Bronchial epithelial cell (primary cell): ENCODE results near the gene CPNE8. TPM values are rescaled to one million over a fixed set of nuclear protein-coding genes. Genes with fewer than 3 reads are reported as not detected.

Experiments used
- DNase-seq: peaks from one replicate; pipeline ENCODE4 v3.0.0-alpha.2; 2010; ENCODE audit warnings: low read depth
- FAIRE-seq: peaks from 2 replicates; lab custom pipeline; 2011; peaks lifted over from hg19 to GRCh38; lab: Jason Lieb, UNC
- H3K27me3 ChIP-seq: 2 replicates; pipeline ENCODE4 v1.5.1; 2011; ENCODE audit warnings: low read length; ENCODE audit not compliant: control insufficient read depth, insufficient read depth
- H3K36me3 ChIP-seq: 2 replicates; pipeline ENCODE4 v1.5.1; 2011; ENCODE audit warnings: low read length; ENCODE audit not compliant: control insufficient read depth, insufficient read depth
- H3K4me3 ChIP-seq: 2 replicates; pipeline ENCODE4 v1.5.1; 2011; ENCODE audit warnings: mild to moderate bottlenecking, low read depth, low read length, control low read depth
- CTCF ChIP-seq: IDR thresholded peaks from 2 replicates; pipeline ENCODE4 v1.5.1; 2011; ENCODE audit warnings: mild to moderate bottlenecking, moderate library complexity, low read length, control low read depth, inconsistent platforms; ENCODE audit not compliant: insufficient read depth, severe bottlenecking
- total RNA-seq: library from RNA; depleted of rRNA; stranded (reverse); fragments of >200 nt; gene quantifications from 2 replicates; pipeline ENCODE4 v1.2.1, GENCODE V29; 2014

Gene CPNE8
- total RNA-seq, 1 donor from 2014 or later = 7.1 TPM

GRCh38 chr12:38614171-38614570 lies 291.2 kb downstream of the CPNE8 start:
- TF ChIP-seq CTCF = no peak
- Histone ChIP-seq H3K4me3 (no peak overlapping the region), H3K36me3 (no peaks in the 10 kb centered on the region), H3K27me3 (peaks cover 1% of the 10 kb centered on the region)
- DNase-seq = no peak
- FAIRE-seq = no peak

GRCh38 chr12:38610808-38611350 lies 294.5 kb downstream of the CPNE8 start:
- Histone ChIP-seq H3K36me3 (no peaks in the 10 kb centered on the region), H3K27me3 (peaks cover 1% of the 10 kb centered on the region), H3K4me3 (no peak overlapping the region)
- TF ChIP-seq CTCF = no peak
- FAIRE-seq = no peak
- DNase-seq = no peak

GRCh38 chr12:38607295-38607694 lies 298.1 kb downstream of the CPNE8 start:
- FAIRE-seq (no peak), DNase-seq (peak; percentile 39)

More at GRCh38 chr12:38607295-38607694, 298.1 kb downstream of the CPNE8 start:
- H3K27me3 ChIP-seq = no peaks in the 10 kb centered on the region
- no peaks in the 10 kb centered on the region for H3K36me3 ChIP-seq
- no peak for TF ChIP-seq CTCF
- H3K4me3 ChIP-seq = no peak overlapping the region
